Stomach (tissue), 4 donors: ENCODE measurements around the gene STON2.

Experiments used
- EP300 ChIP-seq: sonication (generic); formaldehyde crosslinking; IDR thresholded peaks from one replicate; pipeline ENCODE4 v1.6.1; 2017; ENCODE audit warnings: antibody characterized with exemption
- POLR2A ChIP-seq, 4 donors: fragments of 450-650 bp; IDR thresholded peaks; one replicate each; pipeline ENCODE4 v1.6.1; 2016; ENCODE audit warnings: antibody characterized with exemption in 4 of 4, control low read depth in 2 of 4, mild to moderate bottlenecking in 1 of 4, moderate library complexity in 1 of 4
- POLR2AphosphoS5 ChIP-seq, 3 donors: sonication (generic); formaldehyde crosslinking; IDR thresholded peaks; one replicate each; pipeline ENCODE4 v1.6.1; 2016; ENCODE audit warnings: antibody characterized with exemption in 3 of 3
- TF ChIP-seq, protein P1 (sequence below), 7 experiments: fragments of 450-650 bp in 4 of 7; fragments of 200-600 bp in 3 of 7; sonication (generic) in 3 of 7; IDR thresholded peaks; one replicate each; pipeline ENCODE4 v1.5.1; 2016 to 2019; ENCODE audit warnings: antibody characterized with exemption in 7 of 7, control low read depth in 2 of 7, mild to moderate bottlenecking in 1 of 7

- TF ChIP-seq, protein P1, sequence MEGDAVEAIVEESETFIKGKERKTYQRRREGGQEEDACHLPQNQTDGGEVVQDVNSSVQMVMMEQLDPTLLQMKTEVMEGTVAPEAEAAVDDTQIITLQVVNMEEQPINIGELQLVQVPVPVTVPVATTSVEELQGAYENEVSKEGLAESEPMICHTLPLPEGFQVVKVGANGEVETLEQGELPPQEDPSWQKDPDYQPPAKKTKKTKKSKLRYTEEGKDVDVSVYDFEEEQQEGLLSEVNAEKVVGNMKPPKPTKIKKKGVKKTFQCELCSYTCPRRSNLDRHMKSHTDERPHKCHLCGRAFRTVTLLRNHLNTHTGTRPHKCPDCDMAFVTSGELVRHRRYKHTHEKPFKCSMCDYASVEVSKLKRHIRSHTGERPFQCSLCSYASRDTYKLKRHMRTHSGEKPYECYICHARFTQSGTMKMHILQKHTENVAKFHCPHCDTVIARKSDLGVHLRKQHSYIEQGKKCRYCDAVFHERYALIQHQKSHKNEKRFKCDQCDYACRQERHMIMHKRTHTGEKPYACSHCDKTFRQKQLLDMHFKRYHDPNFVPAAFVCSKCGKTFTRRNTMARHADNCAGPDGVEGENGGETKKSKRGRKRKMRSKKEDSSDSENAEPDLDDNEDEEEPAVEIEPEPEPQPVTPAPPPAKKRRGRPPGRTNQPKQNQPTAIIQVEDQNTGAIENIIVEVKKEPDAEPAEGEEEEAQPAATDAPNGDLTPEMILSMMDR (IDR thresholded peaks at IDR 0.05) = no peak
- TF ChIP-seq EP300 (no peak), POLR2A (IDR thresholded peaks at IDR 0.05) (no peak), POLR2AphosphoS5 (IDR thresholded peaks at IDR 0.05) (no peak)
Observed at GRCh38 chr14:81295958-81296923, 103.9 kb downstream of the STON2 start.
